LHCN-M2 (cell line): Measurements from ENCODE around the gene ASPN. TPM values are rescaled to one million over a fixed set of nuclear protein-coding genes. Genes with fewer than 3 reads are reported as not detected.

Experiments
- DNase-seq: peaks from one replicate; pipeline ENCODE4 v3.0.0-alpha.2; 2012; ENCODE audit warnings: low read depth
- total RNA-seq: library from RNA; depleted of rRNA; stranded (reverse); fragments of >200 nt; gene quantifications from 2 replicates; pipeline ENCODE4 v1.2.3, GENCODE V29; 2014

ASPN gene
- total RNA-seq, 1 experiment from 2014 or later, result not detected

DNA sequence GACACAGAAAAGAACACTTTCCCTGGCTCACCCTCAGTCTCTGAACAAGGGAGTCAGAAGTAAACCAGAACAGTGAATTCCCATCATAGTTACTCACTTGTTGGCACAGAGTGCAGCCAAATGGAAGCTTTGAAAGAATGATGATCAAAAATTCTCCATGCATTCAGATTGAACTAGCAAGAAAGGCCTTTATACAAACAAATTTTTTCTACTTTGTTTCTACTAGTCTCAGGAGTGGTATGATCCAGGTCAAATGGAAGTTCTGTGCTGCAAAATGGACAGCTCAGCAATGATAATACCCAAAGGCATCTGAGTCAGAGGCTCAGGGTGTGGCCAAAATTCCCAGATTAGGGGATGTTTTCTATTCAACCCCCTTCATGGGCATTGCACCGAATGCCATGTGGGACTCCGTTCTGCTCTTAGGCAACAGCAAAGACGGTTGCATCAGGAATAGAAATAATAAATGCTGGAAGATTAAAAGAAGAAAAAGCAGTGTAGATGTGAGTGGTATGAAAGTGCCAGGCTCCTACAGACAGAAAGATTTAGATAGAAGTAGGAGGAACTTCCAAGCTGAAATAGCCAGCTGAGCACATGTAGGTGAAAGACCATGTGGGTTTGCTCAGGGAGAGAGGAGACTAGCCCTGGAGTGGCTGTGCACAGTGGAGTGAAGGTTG is 24.0 kb upstream of the ASPN start:
- DNase-seq, result peak; percentile 82

DNA sequence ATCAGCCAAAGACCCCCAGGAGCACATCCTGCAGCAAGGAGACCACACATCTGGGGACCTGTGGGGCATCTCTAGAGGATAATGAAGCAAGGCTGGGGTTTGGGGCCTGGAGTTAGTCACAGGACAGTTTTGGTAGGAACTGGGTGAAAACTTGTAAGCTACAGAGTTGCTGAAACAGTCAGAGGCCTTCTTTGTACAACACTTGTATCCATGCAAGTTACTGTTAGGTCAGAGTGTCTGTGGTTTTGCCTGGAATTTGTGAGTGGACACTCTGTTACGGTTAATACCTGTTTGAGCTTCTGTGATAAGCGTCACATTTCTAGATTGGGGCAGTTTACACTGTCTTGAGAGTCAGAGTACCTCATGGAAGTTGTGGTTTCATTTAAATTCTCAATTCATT is 22.6 kb upstream of the ASPN start:
- peak; percentile 18 for DNase-seq

DNA sequence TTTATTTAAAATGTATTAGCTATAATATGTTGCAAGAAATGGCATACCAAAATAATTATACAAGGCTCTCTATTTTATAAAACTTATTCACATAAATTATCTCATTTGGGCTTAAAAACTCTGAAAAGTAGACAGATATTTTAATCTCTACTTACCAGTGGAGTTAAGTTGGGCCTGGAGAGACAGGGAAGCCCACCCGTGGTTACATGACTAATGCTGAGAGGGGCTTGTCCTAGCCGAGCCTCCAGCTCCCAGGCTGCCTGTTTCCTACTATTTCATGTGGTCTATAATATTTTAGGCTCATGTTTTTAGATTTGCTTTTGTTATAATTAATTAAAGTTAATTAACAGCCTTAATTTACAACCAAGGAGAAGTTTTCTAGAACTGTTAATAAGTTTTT is 20.9 kb upstream of the ASPN start:
- DNase-seq, result no peak

DNA sequence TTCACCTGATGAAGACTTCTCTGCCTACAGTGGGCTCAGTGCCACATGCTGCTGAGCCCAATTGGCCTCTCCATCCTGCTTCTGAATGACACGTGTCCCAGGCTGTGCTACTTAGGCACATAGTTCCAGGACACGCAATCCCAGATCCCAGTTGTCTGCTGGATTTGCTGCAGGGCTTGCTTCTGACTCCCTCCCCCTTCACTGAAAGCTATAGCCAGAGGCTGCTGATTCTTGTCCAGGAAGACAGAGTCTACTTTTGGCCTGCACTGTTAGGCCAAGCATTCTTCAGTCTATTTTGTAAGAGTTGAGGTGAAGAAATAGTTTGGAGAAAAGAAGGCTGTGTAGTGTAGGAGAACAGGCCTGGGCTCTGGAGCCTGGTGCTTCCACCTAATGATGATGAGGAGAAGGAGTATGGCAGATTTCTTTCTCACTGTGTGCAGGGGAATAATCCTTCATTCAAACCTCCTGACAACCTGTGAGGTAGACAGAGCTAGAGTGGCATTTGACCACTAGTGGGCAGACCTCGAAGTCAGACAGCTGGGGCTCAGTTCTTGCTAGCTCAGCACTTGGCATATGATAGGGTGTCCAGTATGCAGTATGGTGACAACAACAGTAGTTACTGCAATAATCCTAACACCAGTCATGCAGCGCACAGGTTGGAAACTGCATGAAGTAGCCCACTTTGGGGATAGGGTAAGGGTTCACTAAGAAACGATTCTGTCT is 19.5 kb upstream of the ASPN start:
- DNase-seq, result peak; percentile 46

DNA sequence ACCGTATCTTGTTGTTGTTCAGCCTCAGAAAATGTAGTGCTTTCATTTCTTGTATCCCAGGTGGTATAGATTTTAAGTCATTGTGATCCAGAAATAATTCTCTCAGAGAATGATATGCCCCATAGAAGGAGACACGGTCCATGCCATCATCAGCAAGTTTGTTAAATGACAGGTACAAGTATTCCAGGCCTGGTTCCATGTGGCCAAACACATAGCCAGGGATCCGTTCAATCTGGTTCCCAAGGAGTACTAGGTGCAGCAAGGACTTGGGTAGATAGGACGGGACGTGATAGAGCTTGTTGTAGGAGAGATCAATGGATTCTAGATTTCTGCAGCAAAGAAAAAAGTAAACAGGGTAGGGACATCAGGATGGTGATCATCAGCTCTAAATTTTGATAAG is 18.4 kb upstream of the ASPN start:
- no peak for DNase-seq

DNA sequence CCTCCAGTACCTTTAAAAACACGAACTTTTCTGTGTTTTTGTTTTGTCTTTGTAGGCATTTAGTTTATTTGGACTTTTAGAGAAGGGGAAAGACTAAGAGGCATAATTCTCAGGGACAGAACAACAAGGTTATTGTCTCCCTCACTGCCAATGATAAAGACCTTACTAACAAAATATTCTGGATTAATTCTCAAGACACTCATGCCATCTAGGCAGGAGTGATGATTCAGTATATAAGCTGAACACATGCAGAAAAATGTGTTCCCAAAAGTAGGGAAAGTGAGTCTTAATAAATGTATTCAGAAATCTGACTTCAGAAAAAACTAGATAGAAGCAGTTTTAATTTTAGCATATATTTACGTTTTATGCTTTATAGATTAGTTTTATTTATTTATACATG is 17.4 kb upstream of the ASPN start:
- no peak for DNase-seq

DNA sequence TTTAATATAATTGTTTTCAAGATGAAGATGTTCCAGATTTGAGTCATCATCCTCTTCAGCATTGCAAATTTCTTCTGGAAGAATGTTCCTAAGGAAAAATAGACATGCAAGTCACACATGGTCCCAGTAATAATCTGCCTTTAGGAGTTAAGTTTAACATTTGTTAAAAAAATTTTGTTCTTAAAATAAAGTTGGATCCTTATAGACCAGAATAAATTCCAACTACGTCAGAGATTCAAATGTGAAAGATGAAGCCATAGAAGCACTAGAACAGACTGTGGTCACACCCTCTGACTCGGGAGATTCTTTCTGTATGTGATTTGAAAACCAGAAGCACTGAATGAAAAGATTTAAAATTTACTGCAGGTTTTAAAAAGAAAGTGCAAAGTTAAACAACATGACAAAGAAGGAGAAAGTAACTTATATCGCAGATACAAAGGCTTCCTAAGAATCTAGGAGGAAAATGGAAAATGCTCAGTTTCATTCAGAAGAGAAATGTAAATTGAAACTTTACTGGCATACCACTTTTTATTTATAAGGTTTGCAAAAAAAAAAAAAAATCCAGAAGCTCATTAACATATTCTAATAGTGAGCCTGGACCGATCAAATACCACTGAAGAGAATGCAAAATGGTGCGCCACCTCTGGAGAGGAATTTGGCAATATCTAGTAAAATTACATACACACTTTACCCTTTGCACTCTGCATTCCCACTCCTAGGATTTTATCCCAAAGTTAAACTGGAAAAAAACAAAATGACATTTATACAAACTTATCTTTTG is 14.3 kb upstream of the ASPN start:
- DNase-seq, result peak; percentile 26

DNA sequence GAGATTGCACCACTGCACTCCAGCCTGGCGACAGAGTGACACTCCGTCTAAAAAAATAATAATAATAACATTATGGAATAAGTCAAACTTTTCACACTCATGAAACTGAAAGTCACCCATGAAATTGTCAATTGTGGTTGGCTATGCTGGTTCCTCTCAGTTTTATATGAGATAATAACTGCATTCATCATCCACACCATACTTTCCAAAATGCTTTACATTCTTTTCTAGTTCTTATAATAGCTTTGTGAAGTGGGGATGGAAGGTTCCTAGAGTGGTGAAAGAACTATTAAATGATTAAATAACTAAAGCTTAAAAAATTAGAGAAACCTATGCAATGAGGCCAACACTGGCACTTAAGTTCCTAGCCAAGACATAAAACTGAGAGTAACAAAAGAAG is 12.6 kb upstream of the ASPN start:
- no peak for DNase-seq

DNA sequence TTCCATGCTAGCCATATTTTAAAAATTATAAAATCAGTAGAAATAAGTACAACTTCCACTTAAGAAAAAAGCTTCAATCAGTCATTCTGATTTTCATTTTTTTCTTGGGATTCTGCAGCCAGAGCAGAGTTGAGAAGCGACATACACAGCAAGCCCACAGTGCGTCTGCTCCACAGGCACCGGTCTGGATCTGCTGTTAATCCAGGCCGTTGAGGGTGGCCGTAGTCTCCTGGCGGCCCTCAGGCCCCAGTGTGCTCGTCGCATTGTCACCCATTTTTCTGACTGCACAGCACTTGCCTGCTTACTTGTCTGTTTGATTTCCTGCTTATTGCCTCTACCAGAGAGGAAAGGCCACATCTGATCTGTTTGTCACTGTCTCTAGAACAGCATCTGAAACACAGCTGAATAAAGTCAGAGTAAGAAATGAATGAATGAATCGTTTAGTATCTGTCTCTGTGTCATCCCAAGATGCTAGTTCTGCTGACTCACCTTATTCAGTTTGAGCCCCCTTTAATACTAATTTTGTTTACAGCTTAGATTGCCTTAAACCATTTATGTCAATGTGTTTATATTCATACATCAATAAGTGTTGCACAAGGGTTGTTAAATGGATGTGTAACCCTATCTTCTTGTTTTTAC is 11.6 kb upstream of the ASPN start:
- no peak for DNase-seq

DNA sequence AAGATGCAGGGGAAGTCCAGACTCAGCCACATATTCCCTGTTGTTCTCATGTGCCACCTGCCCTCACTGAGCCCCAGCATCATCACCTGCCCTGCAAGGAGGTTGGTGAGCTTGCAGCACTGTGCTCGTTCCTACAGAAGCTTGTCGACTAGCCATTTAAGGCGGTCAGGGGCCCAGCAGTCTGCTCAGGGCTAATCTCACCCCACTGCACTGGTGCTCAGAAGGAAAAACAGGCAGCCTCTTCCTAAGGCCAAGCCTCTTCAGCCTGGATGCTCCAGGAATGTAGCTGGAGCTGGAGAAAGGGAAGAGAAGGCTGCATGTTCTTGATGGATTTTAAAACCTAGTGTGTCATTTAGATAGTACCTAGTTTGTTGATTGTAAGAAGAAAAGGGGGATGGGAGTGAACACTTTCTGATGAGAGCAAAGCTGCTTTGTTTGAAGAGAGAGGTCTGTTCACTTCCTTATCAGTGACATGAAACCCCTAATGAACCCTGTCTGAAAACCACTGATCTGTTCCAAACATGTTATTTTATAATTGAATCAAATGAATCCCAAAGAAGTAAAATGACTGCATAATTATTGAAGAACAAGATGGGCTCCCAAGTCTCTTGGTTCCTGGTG is 10.6 kb upstream of the ASPN start:
- no peak for DNase-seq

DNA sequence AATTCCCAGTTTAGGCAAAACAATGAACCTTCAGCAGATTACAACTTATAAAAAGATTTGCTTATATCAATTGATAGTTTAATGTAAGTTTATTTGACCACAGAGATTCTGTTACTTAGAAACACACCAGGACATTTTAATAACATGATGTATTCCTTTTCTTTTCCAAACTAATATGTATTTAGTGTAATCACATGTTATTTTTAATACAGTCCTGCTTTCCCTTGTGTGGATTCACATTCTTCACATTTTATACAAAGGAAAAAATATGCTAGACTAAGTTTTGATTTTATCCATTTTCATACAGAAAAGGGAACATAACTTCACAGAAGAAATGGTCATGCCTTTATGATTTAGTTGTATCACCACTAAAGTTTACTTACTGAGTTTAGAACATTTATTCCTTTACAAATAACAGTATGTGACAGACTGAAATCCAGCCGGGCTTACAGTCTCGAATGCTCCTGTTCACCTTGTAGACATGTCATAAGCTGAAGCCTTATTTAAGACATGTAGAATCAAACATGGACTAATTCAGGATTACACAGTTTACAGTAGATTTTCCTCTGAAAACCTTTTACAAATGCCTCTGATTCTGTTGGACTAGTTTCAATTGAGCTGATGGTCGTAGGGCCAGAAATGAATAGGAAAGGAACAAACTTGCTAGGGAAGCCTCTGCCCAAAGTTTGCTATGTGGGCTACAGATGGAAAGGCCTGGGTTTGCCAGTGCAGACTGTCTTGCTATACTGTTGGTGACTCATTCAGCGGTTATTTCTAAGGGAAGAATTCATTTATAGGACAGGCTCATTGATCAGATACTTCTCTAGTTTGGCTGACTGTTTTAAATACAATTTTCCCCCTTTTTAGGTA is 6.6 kb upstream of the ASPN start:
- DNase-seq, result peak; percentile 22

DNA sequence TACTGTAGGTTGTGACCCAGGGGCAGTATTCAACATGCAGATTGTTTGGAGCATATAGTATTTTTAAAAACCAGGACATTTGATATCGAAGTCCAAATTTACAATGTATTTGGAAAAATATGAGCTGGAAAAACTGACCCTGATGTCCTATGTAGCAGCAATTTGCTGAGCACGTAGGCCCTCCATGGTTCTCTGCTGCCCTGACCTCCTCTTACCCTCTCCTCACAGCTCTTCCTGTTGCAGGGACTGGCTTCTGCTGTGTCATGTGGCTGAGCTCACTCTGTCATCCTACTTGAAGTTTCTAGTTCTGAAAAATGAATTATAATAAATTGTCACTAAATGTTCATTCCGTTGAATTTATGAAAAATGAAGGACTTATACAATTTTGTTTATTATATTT is 4.1 kb upstream of the ASPN start:
- no peak for DNase-seq

DNA sequence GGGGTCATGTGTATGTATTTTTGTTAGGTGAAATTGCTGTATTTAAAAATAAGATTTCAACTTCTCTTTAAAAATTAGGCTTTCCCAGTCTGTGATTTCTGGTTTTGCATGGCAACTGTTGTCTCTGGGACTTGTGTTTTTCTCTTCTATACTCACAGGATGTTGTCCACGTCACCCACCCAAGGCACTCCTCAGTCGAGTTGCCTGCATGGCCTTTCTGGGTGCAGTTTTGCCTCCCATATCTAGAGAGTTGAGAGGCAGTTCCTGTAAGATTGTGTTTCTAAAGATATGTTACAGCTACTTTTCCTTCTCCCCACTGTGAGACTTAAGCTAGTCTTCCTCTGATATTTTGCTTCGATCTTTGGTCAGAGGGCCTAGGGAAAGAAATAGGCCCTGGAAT is 2.3 kb upstream of the ASPN start:
- DNase-seq, result no peak

DNA sequence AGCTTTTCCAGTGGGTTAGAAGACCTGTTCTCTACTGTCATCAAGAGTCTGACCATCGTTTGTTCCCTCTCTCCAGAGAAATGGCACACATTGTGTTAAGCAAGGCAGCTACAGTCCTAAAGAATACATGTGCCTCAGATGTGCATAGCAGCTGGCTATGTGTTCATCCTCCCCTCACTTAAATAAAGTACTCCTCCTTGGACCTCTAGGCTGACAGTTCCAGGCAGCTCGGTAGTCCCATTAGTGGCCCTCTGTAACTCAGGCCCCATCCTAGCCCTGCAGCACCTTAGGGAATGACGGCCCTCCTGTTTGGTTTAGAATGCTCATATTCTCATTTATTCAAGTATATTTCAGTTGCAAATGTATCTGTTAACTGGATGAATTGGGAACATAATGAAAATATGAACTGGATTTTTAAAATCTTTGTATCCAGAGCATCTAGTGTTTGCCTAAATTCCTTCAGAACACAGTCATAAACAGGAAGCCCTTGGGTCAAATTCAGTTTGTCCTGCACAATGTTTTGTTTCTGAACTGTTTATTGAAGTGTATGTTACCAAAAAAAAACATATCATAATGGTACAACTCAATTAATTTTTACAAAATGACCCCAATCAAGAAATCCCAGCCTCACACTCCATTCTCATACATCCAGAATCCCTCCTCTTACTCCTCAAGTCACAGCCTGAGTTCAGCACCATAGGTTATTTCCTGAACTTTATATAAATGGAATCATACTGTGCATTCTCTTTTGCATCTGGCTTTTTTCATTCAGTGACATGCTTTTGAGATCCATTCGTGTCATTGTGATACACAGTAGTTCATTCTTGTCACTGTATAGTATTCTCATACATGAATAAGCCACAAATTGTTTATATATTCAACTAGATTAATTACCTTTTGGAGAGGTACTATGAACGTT is 1.6 kb upstream of the ASPN start:
- DNase-seq, result peak; percentile 28

DNA sequence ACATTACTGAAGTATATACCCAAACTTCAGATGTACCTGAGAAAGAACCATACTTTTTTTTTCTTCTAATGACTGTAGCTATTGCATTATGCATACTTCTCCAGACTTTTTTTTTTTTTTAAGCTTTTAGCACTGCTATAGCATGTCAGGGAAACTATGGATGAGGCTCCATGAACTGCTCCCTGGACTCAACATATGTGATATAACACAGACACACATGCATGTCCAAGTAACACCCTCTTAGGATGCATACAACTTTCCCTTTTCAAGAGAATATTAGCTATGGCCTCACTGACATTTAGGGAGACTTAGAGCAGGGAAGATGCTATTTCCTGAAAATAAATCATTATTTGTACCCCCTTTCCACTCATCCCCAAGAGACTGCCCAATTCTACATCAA is 499 bp upstream of the ASPN start:
- DNase-seq, result no peak

DNA sequence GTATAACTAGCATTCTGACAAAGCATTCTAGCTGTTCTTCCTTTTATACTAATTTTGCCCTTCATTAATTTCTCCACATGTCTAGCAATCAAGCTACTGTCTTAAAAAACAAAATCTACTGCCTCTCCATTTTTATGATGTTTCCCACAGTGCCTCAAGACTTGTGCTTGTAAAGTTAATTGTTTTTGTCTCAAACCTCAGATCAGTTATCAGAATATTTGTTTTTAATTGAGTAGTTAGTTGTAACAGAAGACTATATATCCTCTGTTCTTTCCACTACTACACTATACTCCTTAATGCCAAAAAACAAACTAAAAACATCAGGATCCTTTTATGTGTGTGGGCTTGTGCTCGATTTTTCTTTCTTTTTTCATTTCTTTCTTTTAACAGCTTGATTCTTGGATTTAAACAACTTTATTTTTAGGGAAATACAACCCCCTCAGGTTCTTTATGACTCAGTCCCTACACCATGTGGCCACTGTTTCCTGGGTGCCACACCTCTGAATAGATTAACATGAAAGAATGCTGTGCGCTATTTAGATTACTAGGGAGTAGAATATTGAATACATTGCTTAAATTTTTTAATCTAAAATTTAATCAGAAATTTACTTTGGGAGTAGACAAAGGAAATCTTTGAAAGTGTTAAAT is 1.2 kb downstream of the ASPN start:
- no peak for DNase-seq

DNA sequence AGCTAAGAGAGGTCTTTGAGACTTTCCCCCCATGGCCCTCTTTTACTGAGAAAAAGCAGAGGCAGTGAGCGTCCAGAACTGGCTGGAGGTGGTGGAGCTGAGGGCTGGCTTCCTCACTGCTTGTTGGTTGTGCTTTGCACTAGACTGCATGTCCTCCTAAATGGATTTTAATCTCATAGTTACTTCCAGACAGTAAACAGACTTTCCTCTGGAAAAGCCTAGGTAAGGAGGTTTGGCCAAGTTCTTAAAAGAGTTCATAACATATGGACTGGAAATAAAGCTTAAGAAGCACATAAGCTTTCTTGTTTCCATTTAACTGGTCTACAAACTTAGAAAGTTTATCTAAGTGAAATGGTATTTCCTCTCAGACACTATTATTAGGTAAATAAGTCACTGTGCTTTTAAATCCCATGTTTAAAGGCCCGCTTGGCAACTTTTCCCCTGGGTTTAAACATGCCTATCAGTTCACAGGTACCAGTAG is 2.0 kb downstream of the ASPN start:
- DNase-seq, result no peak

DNA sequence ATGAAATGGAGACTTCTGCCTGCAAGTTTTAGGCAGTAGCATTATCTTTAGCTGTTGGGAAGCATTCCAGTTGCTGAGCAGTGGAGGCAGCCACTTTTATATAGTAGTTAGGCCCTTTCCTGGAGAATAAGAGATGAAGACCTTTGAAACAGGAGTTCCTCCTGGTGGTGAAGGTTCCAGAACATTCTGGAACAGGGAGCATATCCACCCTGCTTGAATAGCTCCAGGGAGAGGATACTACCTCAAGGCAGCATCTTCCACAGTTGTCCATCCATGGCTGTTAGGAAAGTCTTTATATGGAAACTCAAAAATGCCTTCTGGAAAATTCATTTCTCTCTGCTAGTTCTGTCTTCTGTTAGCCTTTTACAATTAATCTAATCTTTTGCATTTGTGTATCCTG is 3.0 kb downstream of the ASPN start:
- no peak for DNase-seq

DNA sequence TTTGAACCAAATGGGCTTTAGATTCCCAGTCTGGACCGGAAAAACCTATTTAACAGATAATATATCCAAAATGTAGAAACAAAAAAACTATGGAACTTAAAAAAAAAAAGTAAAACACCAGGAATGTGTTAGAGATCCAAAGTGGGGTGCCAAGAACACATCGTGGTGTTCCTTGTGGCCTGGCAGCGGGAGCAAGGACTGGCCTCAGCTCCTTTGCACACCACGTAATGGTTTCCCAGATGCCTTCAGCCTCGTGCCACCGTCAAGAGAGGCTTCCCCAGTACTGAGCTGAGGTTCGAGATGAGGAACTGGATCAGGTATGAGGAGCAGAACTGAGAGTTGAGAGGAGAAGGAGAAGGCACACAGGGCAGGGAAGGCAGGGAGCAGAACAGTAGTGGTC is 3.5 kb downstream of the ASPN start:
- DNase-seq, result no peak
